HCT116 (cell line): ENCODE measurements around the gene TTC29. TPM values are rescaled to one million over a fixed set of nuclear protein-coding genes. Genes with fewer than 3 reads are reported as not detected.

Experiments used
- ATAC-seq: fragments of 200-7000 bp; cut with Tn5 transposase; 2 replicates; pipeline ENCODE4 v1.9.1; 2020; ENCODE audit warnings: mild to moderate bottlenecking, moderate library complexity
- BruUV-seq: library from RNA; stranded (reverse); fragments of 400-500 nt; replicated peaks from 2 replicates; lab custom pipeline; 2021; lab: Mats Ljungman, UMichigan
- CTCF ChIA-PET: fragments of 300-600 bp; sonication (Branson Sonifier 250); formaldehyde crosslinking; loops from one replicate; lab custom pipeline; 2021; ENCODE audit warnings: antibody characterized with exemption; lab: Charles Lee
- POLR2A ChIA-PET: fragments of 300-600, 350-600 bp; sonication (Branson Sonifier 250); formaldehyde crosslinking; loops from one replicate; lab custom pipeline; 2021; ENCODE audit warnings: antibody characterized with exemption; lab: Charles Lee
- RAD21 ChIA-PET, 2 experiments: fragments of 300-600 bp; sonication (Branson Sonifier 250); formaldehyde crosslinking; loops; one replicate each; lab custom pipeline; 2023; ENCODE audit warnings: low total read pairs in 2 of 2; ENCODE audit not compliant: uncharacterized antibody in 2 of 2, unreplicated experiment in 2 of 2, low non-redundant PET in 1 of 2; lab: Charles Lee
- DNase-seq: peaks from one replicate; pipeline ENCODE4 v3.0.0-alpha.2; 2010; ENCODE audit warnings: low read depth, low spot score
- H2AFZ ChIP-seq: fragments of 200-600 bp; shearing (Covaris generic), sonication (generic); 2 replicates; pipeline ENCODE4 v1.6.1; 2017; ENCODE audit warnings: low read depth, mixed run types, mixed read lengths, antibody characterized with exemption, low read length; ENCODE audit not compliant: poor library complexity, severe bottlenecking
- H3K27ac ChIP-seq: 2 replicates; pipeline ENCODE4 v1.5.1; 2012; ENCODE audit warnings: low read depth, low read length
- H3K27me3 ChIP-seq: fragments of 200-600 bp; sonication (generic); 2 replicates; pipeline ENCODE4 v1.6.1; 2016; ENCODE audit warnings: mixed run types, low read length, mixed read lengths; ENCODE audit not compliant: insufficient read depth
- H3K36me3 ChIP-seq, 2 experiments: fragments of 200-500 bp in 1 of 2; fragments of 200-600 bp in 1 of 2; sonication (Bioruptor generic) in 1 of 2; sonication (generic) in 1 of 2; 2 replicates each; pipeline versions ENCODE4 v1.5.1 to v1.6.1; 2014 to 2016; ENCODE audit warnings: low read length in 2 of 2, inconsistent platforms in 1 of 2, mixed read lengths in 1 of 2, mixed run types in 1 of 2; ENCODE audit not compliant: insufficient read depth in 2 of 2, control insufficient read depth in 1 of 2
- H3K4me1 ChIP-seq, 2 experiments: fragments of 200-600 bp in 1 of 2; sonication (generic) in 1 of 2; 2 replicates each; pipeline versions ENCODE4 v1.5.1 to v1.6.1; 2012 to 2017; ENCODE audit warnings: low read length in 2 of 2, inconsistent platforms in 1 of 2, mild to moderate bottlenecking in 1 of 2, mixed read lengths in 1 of 2, mixed run types in 1 of 2, moderate library complexity in 1 of 2; ENCODE audit not compliant: insufficient read depth in 2 of 2, control insufficient read depth in 1 of 2
- H3K4me2 ChIP-seq: fragments of 200-600 bp; sonication (generic); 2 replicates; pipeline ENCODE4 v1.6.1; 2017; ENCODE audit warnings: mixed run types, low read length, mixed read lengths
- H3K4me3 ChIP-seq, 2 experiments: fragments of 200-600 bp in 1 of 2; sonication (generic) in 1 of 2; replicated peaks in 1 of 2; 2 replicates each; pipeline ENCODE4 v1.5.1; 2011 to 2016; ENCODE audit warnings: low read length in 2 of 2, control low read depth in 1 of 2, low read depth in 1 of 2, mild to moderate bottlenecking in 1 of 2, mixed read lengths in 1 of 2, mixed run types in 1 of 2
- H3K79me2 ChIP-seq: fragments of 200-600 bp; sonication (generic); 2 replicates; pipeline ENCODE4 v1.6.1; 2017; ENCODE audit warnings: mild to moderate bottlenecking, mixed run types, low read length, moderate library complexity, mixed read lengths; ENCODE audit not compliant: insufficient read depth
- H3K9ac ChIP-seq: fragments of 200-600 bp; sonication (generic); 2 replicates; pipeline ENCODE4 v1.6.1; 2016; ENCODE audit warnings: low read length, mixed read lengths
- H3K9me2 ChIP-seq: fragments of 200-600 bp; sonication (generic), shearing (Covaris generic); 2 replicates; pipeline ENCODE4 v1.6.1; 2017; ENCODE audit warnings: mixed run types, mild to moderate bottlenecking, moderate library complexity; ENCODE audit not compliant: insufficient read depth
- H3K9me3 ChIP-seq, 2 experiments: fragments of 200-500 bp in 1 of 2; fragments of 200-600 bp in 1 of 2; sonication (Bioruptor generic) in 1 of 2; sonication (generic) in 1 of 2; 2 replicates each; pipeline ENCODE4 v1.6.1; 2014 to 2017; ENCODE audit warnings: low read length in 2 of 2, mixed read lengths in 2 of 2, inconsistent platforms in 1 of 2, low read depth in 1 of 2, mild to moderate bottlenecking in 1 of 2, mixed run types in 1 of 2, moderate library complexity in 1 of 2; ENCODE audit not compliant: control insufficient read depth in 1 of 2, insufficient read depth in 1 of 2
- H4K20me1 ChIP-seq: fragments of 200-600 bp; sonication (generic), shearing (Covaris generic); 2 replicates; pipeline ENCODE4 v1.6.1; 2017; ENCODE audit warnings: mixed run types, mild to moderate bottlenecking, moderate library complexity; ENCODE audit not compliant: insufficient read depth
- CEBPB ChIP-seq: IDR thresholded peaks from 2 replicates; pipeline ENCODE4 v1.6.1; 2012; ENCODE audit warnings: low read depth
- EZH2phosphoT487 ChIP-seq: fragments of 200-600 bp; IDR thresholded peaks from 2 replicates; pipeline ENCODE4 v1.6.1; 2018; ENCODE audit warnings: antibody characterized with exemption, borderline replicate concordance
- SIN3A ChIP-seq: IDR thresholded peaks from 2 replicates; pipeline ENCODE4 v1.6.1; 2012; ENCODE audit warnings: low read depth
- SP1 ChIP-seq: IDR thresholded peaks from 2 replicates; pipeline ENCODE4 v1.6.1; 2012; ENCODE audit warnings: low read depth
- SRF ChIP-seq: IDR thresholded peaks from 2 replicates; pipeline ENCODE4 v1.6.1; 2012; ENCODE audit warnings: low read depth
- TCF7L2 ChIP-seq: IDR thresholded peaks from 2 replicates; pipeline ENCODE4 v1.7.0; 2011; ENCODE audit warnings: borderline replicate concordance, inconsistent platforms; ENCODE audit not compliant: insufficient read depth, insufficient read length; ENCODE audit errors: extremely low read depth
- YY1 ChIP-seq: IDR thresholded peaks from 2 replicates; pipeline ENCODE4 v1.6.1; 2011; ENCODE audit warnings: low read length, low read depth, moderate library complexity, mild to moderate bottlenecking; ENCODE audit not compliant: insufficient replicate concordance; ENCODE audit errors: extremely low read depth
- ZFX ChIP-seq: fragments of 450-650 bp; IDR thresholded peaks from 2 replicates; pipeline ENCODE4 v1.6.1; 2017
- intact Hi-C: fragments of 100-400 bp; cut with micrococcal nuclease; formaldehyde crosslinking; loops from 2 replicates; pipeline ENCODE4 v1.10.0; 2022
- total RNA-seq: library from RNA; stranded (reverse); gene quantifications from one replicate; pipeline ENCODE4 v1.2.1, GENCODE V29; 2021; ENCODE audit not compliant: unreplicated experiment
- TF ChIP-seq, protein P1 (sequence below): IDR thresholded peaks from 2 replicates; pipeline ENCODE4 v1.6.1; 2012; ENCODE audit warnings: low read depth

The TTC29 gene
- total RNA-seq, 1 experiment from 2014 or later: not detected

DNA sequence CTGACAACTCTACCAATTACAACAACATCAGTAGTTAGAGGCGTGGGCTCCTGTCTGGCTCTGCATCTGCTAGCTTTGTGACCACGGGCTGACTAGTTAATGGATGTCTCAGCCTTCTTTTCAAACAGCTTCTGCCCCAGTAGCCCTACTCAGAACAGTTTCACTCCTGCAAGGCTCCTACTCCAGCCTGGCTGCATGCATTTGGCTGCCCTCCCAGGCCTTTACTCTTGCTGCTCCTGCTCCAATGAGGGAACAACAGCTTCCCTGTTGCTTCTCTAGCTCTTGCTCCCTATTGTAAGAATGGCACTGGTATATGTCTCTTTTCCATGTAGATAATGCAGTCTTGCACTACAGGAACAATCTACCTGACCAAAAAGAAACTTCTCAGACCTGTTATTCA lies 93.3 kb downstream of the TTC29 start:
- POLR2A ChIA-PET: no interaction called here
- DNase-seq (no peak), ATAC-seq (no peak)
- no peak overlapping the region for H3K27ac ChIP-seq
- CTCF ChIA-PET: no interaction called here
- H3K9ac ChIP-seq: no peak overlapping the region
- H3K4me1 ChIP-seq: no peaks in the 10 kb centered on the region
- H3K36me3 ChIP-seq: no peaks in the 10 kb centered on the region
- no peaks in the 10 kb centered on the region for H3K9me3 ChIP-seq
- peaks cover 29% of the 10 kb centered on the region; the same call in 1 of the 2 replicates for H3K27me3 ChIP-seq
- BruUV-seq: no TSS peak
- H3K9me2 ChIP-seq: no peaks in the 10 kb centered on the region
- TF ChIP-seq EZH2phosphoT487 (no peak), SIN3A (no peak)
- H3K79me2 ChIP-seq: no peaks in the 10 kb centered on the region
- H2AFZ ChIP-seq: no peak overlapping the region
- intact Hi-C loops: no loop called here
- RAD21 ChIA-PET: no interaction called here
- H4K20me1 ChIP-seq: no peaks in the 10 kb centered on the region
- H3K4me3 ChIP-seq: no peak overlapping the region
- H3K4me2 ChIP-seq: no peak overlapping the region

DNA sequence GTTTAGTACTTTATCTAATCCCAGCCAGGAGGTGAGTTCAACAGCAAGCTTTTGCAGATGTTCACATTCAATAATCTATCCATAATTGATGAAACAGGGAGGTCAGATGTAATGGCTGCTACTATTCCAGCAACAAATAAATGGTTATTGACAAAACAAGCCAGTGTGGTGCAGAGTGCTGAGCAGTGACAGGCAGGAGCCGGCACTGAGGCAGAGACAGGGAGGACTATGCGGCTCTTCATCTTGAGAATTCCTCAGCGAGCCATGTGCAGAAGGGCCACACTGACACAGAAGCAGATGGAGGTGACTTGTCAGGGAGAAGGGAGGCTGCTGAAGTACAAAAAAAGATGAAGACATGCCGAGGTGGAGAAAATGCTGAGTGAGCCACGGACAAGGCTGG lies 98.3 kb downstream of the TTC29 start:
- TF ChIP-seq TCF7L2 (no peak), YY1 (no peak), EZH2phosphoT487 (no peak), CEBPB (no peak), SP1 (no peak), ZFX (no peak), SRF (no peak)
- TF ChIP-seq, protein P1, sequence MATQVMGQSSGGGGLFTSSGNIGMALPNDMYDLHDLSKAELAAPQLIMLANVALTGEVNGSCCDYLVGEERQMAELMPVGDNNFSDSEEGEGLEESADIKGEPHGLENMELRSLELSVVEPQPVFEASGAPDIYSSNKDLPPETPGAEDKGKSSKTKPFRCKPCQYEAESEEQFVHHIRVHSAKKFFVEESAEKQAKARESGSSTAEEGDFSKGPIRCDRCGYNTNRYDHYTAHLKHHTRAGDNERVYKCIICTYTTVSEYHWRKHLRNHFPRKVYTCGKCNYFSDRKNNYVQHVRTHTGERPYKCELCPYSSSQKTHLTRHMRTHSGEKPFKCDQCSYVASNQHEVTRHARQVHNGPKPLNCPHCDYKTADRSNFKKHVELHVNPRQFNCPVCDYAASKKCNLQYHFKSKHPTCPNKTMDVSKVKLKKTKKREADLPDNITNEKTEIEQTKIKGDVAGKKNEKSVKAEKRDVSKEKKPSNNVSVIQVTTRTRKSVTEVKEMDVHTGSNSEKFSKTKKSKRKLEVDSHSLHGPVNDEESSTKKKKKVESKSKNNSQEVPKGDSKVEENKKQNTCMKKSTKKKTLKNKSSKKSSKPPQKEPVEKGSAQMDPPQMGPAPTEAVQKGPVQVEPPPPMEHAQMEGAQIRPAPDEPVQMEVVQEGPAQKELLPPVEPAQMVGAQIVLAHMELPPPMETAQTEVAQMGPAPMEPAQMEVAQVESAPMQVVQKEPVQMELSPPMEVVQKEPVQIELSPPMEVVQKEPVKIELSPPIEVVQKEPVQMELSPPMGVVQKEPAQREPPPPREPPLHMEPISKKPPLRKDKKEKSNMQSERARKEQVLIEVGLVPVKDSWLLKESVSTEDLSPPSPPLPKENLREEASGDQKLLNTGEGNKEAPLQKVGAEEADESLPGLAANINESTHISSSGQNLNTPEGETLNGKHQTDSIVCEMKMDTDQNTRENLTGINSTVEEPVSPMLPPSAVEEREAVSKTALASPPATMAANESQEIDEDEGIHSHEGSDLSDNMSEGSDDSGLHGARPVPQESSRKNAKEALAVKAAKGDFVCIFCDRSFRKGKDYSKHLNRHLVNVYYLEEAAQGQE: no peak
- Histone ChIP-seq H3K4me2 (no peak overlapping the region), H3K9me3 (no peaks in the 10 kb centered on the region), H3K4me1 (no peaks in the 10 kb centered on the region), H3K4me3 (no peak overlapping the region), H3K9me2 (no peaks in the 10 kb centered on the region), H3K9ac (no peak overlapping the region), H4K20me1 (no peaks in the 10 kb centered on the region), H3K36me3 (no peaks in the 10 kb centered on the region), H3K27me3 (peaks cover 24% of the 10 kb centered on the region), H3K27ac (no peak overlapping the region), H2AFZ (no peak overlapping the region), H3K79me2 (no peaks in the 10 kb centered on the region)
- RAD21 ChIA-PET: no interaction called here
- POLR2A ChIA-PET: no interaction called here
- intact Hi-C loops: no loop called here
- ATAC-seq (no peak), DNase-seq (no peak)
- no TSS peak for BruUV-seq
- CTCF ChIA-PET: no interaction called here
